Stimulated activated CD8-positive, alpha-beta memory T cell treated with anti-CD3 and anti-CD28 coated beads, Interleukin-4, amount 100 ng/mL, for 4 hours (primary cell): ENCODE results near the gene NAALADL2.

ENCODE experiments used
- DNase-seq, 2 donors: peaks; one replicate each; pipeline ENCODE4 v3.0.0-alpha.2; 2020; ENCODE audit warnings: low read depth in 2 of 2, low spot score in 1 of 2

NAALADL2 gene

GRCh38 chr3:175620093-175620492, 761.0 kb downstream of the NAALADL2 start:
- DNase-seq: no peak

- DNase-seq: no peak
These were observed 761.4 kb downstream of the NAALADL2 start for GRCh38 chr3:175620532-175620931.

GRCh38 chr3:175640958-175641357, 781.8 kb downstream of the NAALADL2 start:
- no peak for DNase-seq

GRCh38 chr3:175646865-175647264, 787.7 kb downstream of the NAALADL2 start:
- DNase-seq: no peak

- no peak for DNase-seq
These were observed 789.8 kb downstream of the NAALADL2 start for GRCh38 chr3:175648899-175649298.

GRCh38 chr3:175651716-175652115, 792.6 kb downstream of the NAALADL2 start:
- DNase-seq: no peak

- no peak for DNase-seq
These were observed 796.2 kb downstream of the NAALADL2 start for GRCh38 chr3:175655351-175655750.

- DNase-seq: no peak
These were observed 797.3 kb downstream of the NAALADL2 start for GRCh38 chr3:175656461-175656860.

GRCh38 chr3:175659670-175660350, 800.7 kb downstream of the NAALADL2 start:
- DNase-seq: no peak

GRCh38 chr3:175662815-175663214, 803.7 kb downstream of the NAALADL2 start:
- DNase-seq: no peak

GRCh38 chr3:175664911-175665310, 805.8 kb downstream of the NAALADL2 start:
- DNase-seq: no peak

- DNase-seq: no peak
These were observed 809.2 kb downstream of the NAALADL2 start for GRCh38 chr3:175668300-175668699.

- no peak for DNase-seq
These were observed 811.4 kb downstream of the NAALADL2 start for GRCh38 chr3:175670557-175670956.

GRCh38 chr3:175672119-175672689, 813.1 kb downstream of the NAALADL2 start:
- no peak for DNase-seq

- no peak for DNase-seq
These were observed 820.4 kb downstream of the NAALADL2 start for GRCh38 chr3:175679568-175679967.

- no peak for DNase-seq
These were observed 833.1 kb downstream of the NAALADL2 start for GRCh38 chr3:175692256-175692655.

GRCh38 chr3:175695251-175695650, 836.1 kb downstream of the NAALADL2 start:
- no peak for DNase-seq

- no peak for DNase-seq
These were observed 843.8 kb downstream of the NAALADL2 start for GRCh38 chr3:175702956-175703355.

- DNase-seq: no peak
These were observed 845.4 kb downstream of the NAALADL2 start for GRCh38 chr3:175704366-175705055.

- DNase-seq: no peak
These were observed 854.1 kb downstream of the NAALADL2 start for GRCh38 chr3:175713268-175713667.

GRCh38 chr3:175716446-175716845, 857.3 kb downstream of the NAALADL2 start:
- DNase-seq: no peak

GRCh38 chr3:175726228-175726627, 867.1 kb downstream of the NAALADL2 start:
- DNase-seq: no peak
